Neural progenitor cell (in vitro differentiated cells): ENCODE results near the gene AKR1E2. TPM values are rescaled to one million over a fixed set of nuclear protein-coding genes. Genes with fewer than 3 reads are reported as not detected.

Experiments used
- DNase-seq: peaks from one replicate; pipeline ENCODE4 v3.0.0-alpha.2; 2016; ENCODE audit warnings: low spot score
- H2AFZ ChIP-seq: fragments of 200-600 bp; sonication (generic); replicated peaks from 2 replicates; pipeline ENCODE4 v1.6.1; 2016; ENCODE audit warnings: antibody characterized with exemption
- H3F3A ChIP-seq: fragments of 200-600 bp; sonication (generic); 2 replicates; pipeline ENCODE4 v1.6.1; 2016; ENCODE audit warnings: antibody characterized with exemption, low read depth
- H3K27ac ChIP-seq: fragments of 200-600 bp; sonication (generic); 2 replicates; pipeline ENCODE4 v1.5.1; 2016; ENCODE audit warnings: mild to moderate bottlenecking
- H3K27me3 ChIP-seq: fragments of 200-600 bp; sonication (generic); 2 replicates; pipeline ENCODE4 v1.6.1; 2016; ENCODE audit warnings: mild to moderate bottlenecking, moderate library complexity
- H3K36me3 ChIP-seq: fragments of 200-600 bp; sonication (generic); 2 replicates; pipeline ENCODE4 v1.5.1; 2016
- H3K4me1 ChIP-seq: fragments of 200-600 bp; sonication (generic); 2 replicates; pipeline ENCODE4 v1.6.1; 2016; ENCODE audit warnings: mixed run types
- H3K4me2 ChIP-seq: fragments of 200-600 bp; sonication (generic); 2 replicates; pipeline ENCODE4 v1.6.1; 2016
- H3K4me3 ChIP-seq: fragments of 200-600 bp; sonication (generic); 2 replicates; pipeline ENCODE4 v1.5.1; 2016
- H3K79me2 ChIP-seq: fragments of 200-600 bp; sonication (generic); 2 replicates; pipeline ENCODE4 v1.6.1; 2016; ENCODE audit warnings: low read depth
- H3K9ac ChIP-seq: fragments of 200-600 bp; sonication (generic); 2 replicates; pipeline ENCODE4 v1.6.1; 2016
- H3K9me3 ChIP-seq: fragments of 200-600 bp; sonication (generic); 2 replicates; pipeline ENCODE4 v1.5.1; 2016; ENCODE audit warnings: low read depth
- H4K20me1 ChIP-seq: fragments of 200-600 bp; sonication (generic); 2 replicates; pipeline ENCODE4 v1.6.1; 2016; ENCODE audit warnings: low read depth
- H3K27ac Mint-ChIP-seq: 3 replicates; pipeline ENCODE4 v1.8.0; 2021; ENCODE audit warnings: mixed read lengths
- H3K27me3 Mint-ChIP-seq: 2 replicates; pipeline ENCODE4 v1.8.0; 2022; ENCODE audit warnings: low read depth, mild to moderate bottlenecking, inconsistent platforms, moderate library complexity, mixed read lengths; ENCODE audit not compliant: insufficient read depth
- H3K36me3 Mint-ChIP-seq: 3 replicates; pipeline ENCODE4 v1.8.0; 2021; ENCODE audit warnings: mixed read lengths
- H3K4me1 Mint-ChIP-seq: 3 replicates; pipeline ENCODE4 v1.8.0; 2021; ENCODE audit warnings: mixed read lengths
- H3K4me3 Mint-ChIP-seq: 3 replicates; pipeline ENCODE4 v1.8.0; 2021; ENCODE audit warnings: mild to moderate bottlenecking, moderate library complexity, mixed read lengths
- H3K9me3 Mint-ChIP-seq: 3 replicates; pipeline ENCODE4 v1.8.0; 2020; ENCODE audit warnings: mixed read lengths
- CTCF ChIP-seq: fragments of 200-600 bp; sonication (generic); IDR thresholded peaks from 2 replicates; pipeline ENCODE4 v1.5.1; 2017; ENCODE audit warnings: antibody characterized with exemption, mild to moderate bottlenecking
- EZH2 ChIP-seq: fragments of 200-600 bp; sonication (generic); IDR thresholded peaks from 2 replicates; pipeline ENCODE4 v1.6.1; 2017; ENCODE audit warnings: antibody characterized with exemption, mild to moderate bottlenecking, moderate library complexity
- EZH2phosphoT487 ChIP-seq: fragments of 200-600 bp; sonication (generic); IDR thresholded peaks from 2 replicates; pipeline ENCODE4 v1.6.1; 2017; ENCODE audit warnings: antibody characterized with exemption
- total RNA-seq: library from RNA; depleted of rRNA; stranded (reverse); fragments of >200 nt; gene quantifications from 2 replicates; pipeline ENCODE4 v1.2.3, GENCODE V29; 2015; ENCODE audit warnings: low replicate concordance

The AKR1E2 gene
- total RNA-seq, 1 donor from 2014 or later, result 3.4 TPM

DNA sequence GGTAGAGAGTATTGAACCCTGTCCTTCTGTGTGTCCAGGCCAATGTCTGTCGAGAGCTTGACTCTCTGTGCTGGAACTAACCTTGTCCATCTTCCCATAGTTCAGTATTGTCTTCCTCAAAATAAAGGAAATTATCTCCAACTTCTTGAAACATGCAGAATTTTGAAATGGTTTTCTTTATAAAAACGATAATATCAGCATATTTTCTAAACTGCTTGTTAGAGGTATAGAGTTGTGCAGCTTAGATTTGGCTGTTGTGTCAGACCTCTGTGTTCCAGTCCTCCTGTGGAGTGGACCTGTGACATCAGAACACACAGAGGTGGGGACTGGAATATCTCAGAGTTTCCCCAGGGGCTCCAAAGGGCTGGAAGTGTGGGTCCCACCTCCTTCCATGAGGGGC is 22.2 kb upstream of the AKR1E2 start:
- Histone ChIP-seq H3K4me3 (no peak overlapping the region), H3K4me1 (no peaks in the 10 kb centered on the region), H4K20me1 (no peaks in the 10 kb centered on the region), H3K79me2 (no peaks in the 10 kb centered on the region), H3K4me2 (no peak overlapping the region), H2AFZ (no peak overlapping the region), H3K9me3 (no peaks in the 10 kb centered on the region), H3K27ac (no peak overlapping the region), H3K27me3 (no peaks in the 10 kb centered on the region), H3K36me3 (no peaks in the 10 kb centered on the region), H3F3A (no peaks in the 10 kb centered on the region), H3K9ac (no peak overlapping the region)
- TF ChIP-seq CTCF (no peak), EZH2 (no peak), EZH2phosphoT487 (no peak)
- Mint-ChIP-seq H3K36me3 (no peaks in the 10 kb centered on the region), H3K27ac (no peak overlapping the region), H3K4me1 (no peaks in the 10 kb centered on the region), H3K9me3 (no peaks in the 10 kb centered on the region), H3K4me3 (no peak overlapping the region), H3K27me3 (peaks cover 2% of the 10 kb centered on the region)
- DNase-seq, result no peak

- TF ChIP-seq CTCF (no peak), EZH2phosphoT487 (no peak), EZH2 (no peak)
- Histone ChIP-seq H4K20me1 (no peaks in the 10 kb centered on the region), H3K27me3 (no peaks in the 10 kb centered on the region), H3K4me2 (no peak overlapping the region), H3K4me1 (no peaks in the 10 kb centered on the region), H3K4me3 (no peak overlapping the region), H3K79me2 (no peaks in the 10 kb centered on the region), H2AFZ (no peak overlapping the region), H3F3A (no peaks in the 10 kb centered on the region), H3K36me3 (no peaks in the 10 kb centered on the region), H3K9ac (no peak overlapping the region), H3K9me3 (no peaks in the 10 kb centered on the region), H3K27ac (no peak overlapping the region)
- DNase-seq, result no peak
- H3K9me3 Mint-ChIP-seq, result no peaks in the 10 kb centered on the region
- H3K4me3 Mint-ChIP-seq, result no peak overlapping the region
- no peaks in the 10 kb centered on the region for H3K4me1 Mint-ChIP-seq
- no peak overlapping the region for H3K27ac Mint-ChIP-seq
- peaks cover 2% of the 10 kb centered on the region for H3K27me3 Mint-ChIP-seq
- H3K36me3 Mint-ChIP-seq, result no peaks in the 10 kb centered on the region
Observed at GRCh38 chr10:4804465-4804864, 21.5 kb upstream of the AKR1E2 start.

GRCh38 chr10:4806534-4806933 is 19.5 kb upstream of the AKR1E2 start:
- H3K4me2 ChIP-seq, result no peak overlapping the region
- H3K36me3 ChIP-seq, result no peaks in the 10 kb centered on the region
- Mint-ChIP-seq H3K27me3 (peaks cover 2% of the 10 kb centered on the region), H3K36me3 (no peaks in the 10 kb centered on the region), H3K27ac (no peak overlapping the region), H3K4me3 (no peak overlapping the region), H3K9me3 (no peaks in the 10 kb centered on the region), H3K4me1 (no peaks in the 10 kb centered on the region)
- no peaks in the 10 kb centered on the region for H3K79me2 ChIP-seq
- H3F3A ChIP-seq, result no peaks in the 10 kb centered on the region
- H3K27ac ChIP-seq, result no peak overlapping the region
- no peaks in the 10 kb centered on the region for H4K20me1 ChIP-seq
- no peak for DNase-seq
- no peaks in the 10 kb centered on the region for H3K27me3 ChIP-seq
- no peaks in the 10 kb centered on the region for H3K9me3 ChIP-seq
- H3K4me1 ChIP-seq, result no peaks in the 10 kb centered on the region
- no peak for TF ChIP-seq EZH2phosphoT487
- no peak for TF ChIP-seq EZH2
- no peak for TF ChIP-seq CTCF
- no peak overlapping the region for H3K9ac ChIP-seq
- H2AFZ ChIP-seq, result no peak overlapping the region
- no peak overlapping the region for H3K4me3 ChIP-seq
